Measurements from ENCODE around the gene NTN1. TPM values are rescaled to one million over a fixed set of nuclear protein-coding genes. Genes with fewer than 3 reads are reported as not detected.

NTN1 gene
- total RNA-seq, 1 donor from 2014 or later, result 7.8 TPM

GRCh38 chr17:9110501-9110900 lies 89.2 kb downstream of the NTN1 start:
- peaks cover 5% of the 10 kb centered on the region for H3K4me1 ChIP-seq
- TF ChIP-seq, protein P1, sequence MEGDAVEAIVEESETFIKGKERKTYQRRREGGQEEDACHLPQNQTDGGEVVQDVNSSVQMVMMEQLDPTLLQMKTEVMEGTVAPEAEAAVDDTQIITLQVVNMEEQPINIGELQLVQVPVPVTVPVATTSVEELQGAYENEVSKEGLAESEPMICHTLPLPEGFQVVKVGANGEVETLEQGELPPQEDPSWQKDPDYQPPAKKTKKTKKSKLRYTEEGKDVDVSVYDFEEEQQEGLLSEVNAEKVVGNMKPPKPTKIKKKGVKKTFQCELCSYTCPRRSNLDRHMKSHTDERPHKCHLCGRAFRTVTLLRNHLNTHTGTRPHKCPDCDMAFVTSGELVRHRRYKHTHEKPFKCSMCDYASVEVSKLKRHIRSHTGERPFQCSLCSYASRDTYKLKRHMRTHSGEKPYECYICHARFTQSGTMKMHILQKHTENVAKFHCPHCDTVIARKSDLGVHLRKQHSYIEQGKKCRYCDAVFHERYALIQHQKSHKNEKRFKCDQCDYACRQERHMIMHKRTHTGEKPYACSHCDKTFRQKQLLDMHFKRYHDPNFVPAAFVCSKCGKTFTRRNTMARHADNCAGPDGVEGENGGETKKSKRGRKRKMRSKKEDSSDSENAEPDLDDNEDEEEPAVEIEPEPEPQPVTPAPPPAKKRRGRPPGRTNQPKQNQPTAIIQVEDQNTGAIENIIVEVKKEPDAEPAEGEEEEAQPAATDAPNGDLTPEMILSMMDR (IDR thresholded peaks at IDR 0.05), result no peak
- H3K27me3 ChIP-seq (ENCODE audit: low read depth), result peaks cover 10% of the 10 kb centered on the region
- DNase-seq (no peak), ATAC-seq (no peak)
- no peaks in the 10 kb centered on the region for H3K36me3 ChIP-seq
- intact Hi-C loops (cut with DNase I), result no loop called here
- H3K9me3 ChIP-seq, result no peaks in the 10 kb centered on the region
- no peak overlapping the region for H3K4me3 ChIP-seq
- H3K27ac ChIP-seq, result no peak overlapping the region

DNA sequence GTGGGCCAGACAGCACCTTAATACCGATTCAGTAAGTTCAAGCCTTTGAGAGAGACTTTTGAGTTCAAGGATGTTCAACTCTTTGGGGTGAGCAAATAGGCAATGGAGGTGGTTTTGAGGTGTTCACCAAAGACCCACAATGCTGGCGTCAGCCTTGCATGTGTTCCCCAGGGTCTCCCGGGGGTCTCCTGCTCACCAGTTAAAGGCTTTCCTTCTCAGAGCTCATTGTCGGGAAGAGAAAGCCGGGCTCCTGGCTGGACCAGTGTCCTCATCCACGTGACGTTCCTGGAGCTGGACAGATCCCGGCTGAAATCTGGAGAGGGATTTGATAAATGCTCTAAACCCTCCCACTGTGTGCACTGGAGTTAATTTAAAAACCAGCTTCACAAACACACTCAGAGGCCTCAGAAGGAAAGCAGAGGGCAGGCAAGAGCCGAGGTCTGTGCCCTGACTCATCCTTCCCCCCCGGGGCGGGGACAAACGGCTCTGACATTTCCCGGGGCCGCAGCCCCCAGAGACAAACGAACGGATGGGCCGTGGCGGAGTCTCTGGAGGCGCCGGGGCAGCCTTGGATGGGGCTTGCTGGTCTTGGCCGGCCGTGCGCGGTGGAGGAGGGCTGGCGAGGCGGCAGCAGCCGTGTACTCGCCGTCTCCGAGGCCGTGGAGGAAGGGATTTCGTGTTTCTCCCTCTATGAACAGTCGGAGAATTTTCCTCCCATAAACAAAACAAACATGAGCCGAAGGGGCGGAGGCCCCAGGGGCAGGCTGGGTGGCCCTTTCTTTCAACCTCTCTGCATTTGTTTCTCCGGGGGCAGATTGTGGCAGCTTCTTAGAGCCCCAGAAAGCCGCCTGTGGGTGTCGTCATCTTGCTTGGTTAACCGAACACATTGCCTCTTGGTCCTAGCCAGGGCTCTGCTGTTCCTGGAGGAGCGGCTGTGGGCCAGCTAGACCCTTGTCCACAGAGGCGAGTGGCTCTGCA lies 94.2 kb downstream of the NTN1 start:
- Histone ChIP-seq H3K4me1 (peaks cover 8% of the 10 kb centered on the region), H3K9me3 (peaks cover 6% of the 10 kb centered on the region), H3K27me3 (ENCODE audit: low read depth) (peaks cover 22% of the 10 kb centered on the region), H3K36me3 (no peaks in the 10 kb centered on the region), H3K4me3 (peak overlapping the region; percentile 39), H3K27ac (peak overlapping the region; percentile 40)
- TF ChIP-seq, protein P1 (IDR thresholded peaks at IDR 0.05), result peak; percentile 20
- intact Hi-C loops (cut with DNase I), result no loop called here
- DNase-seq (no peak), ATAC-seq (peak; percentile 63 to 77)

- DNase-seq (no peak), ATAC-seq (no peak)
- Histone ChIP-seq H3K27ac (peak overlapping the region; percentile 40), H3K4me3 (no peak overlapping the region), H3K36me3 (no peaks in the 10 kb centered on the region), H3K27me3 (ENCODE audit: low read depth) (peaks cover 22% of the 10 kb centered on the region), H3K4me1 (peaks cover 8% of the 10 kb centered on the region), H3K9me3 (peaks cover 6% of the 10 kb centered on the region)
- intact Hi-C loops (cut with DNase I), result no loop called here
- TF ChIP-seq, protein P1 (IDR thresholded peaks at IDR 0.05), result no peak
Measured at GRCh38 chr17:9116311-9116835, 95.1 kb downstream of the NTN1 start.

- H3K27me3 ChIP-seq (ENCODE audit: low read depth), result peaks cover 22% of the 10 kb centered on the region
- no peak overlapping the region for H3K4me3 ChIP-seq
- peaks cover 6% of the 10 kb centered on the region for H3K9me3 ChIP-seq
- H3K4me1 ChIP-seq, result peaks cover 8% of the 10 kb centered on the region
- no peak overlapping the region for H3K27ac ChIP-seq
- intact Hi-C loops (cut with DNase I), result no loop called here
- no peaks in the 10 kb centered on the region for H3K36me3 ChIP-seq
- no peak for DNase-seq
- TF ChIP-seq, protein P1 (IDR thresholded peaks at IDR 0.05), result no peak
- ATAC-seq, result no peak
Measured at GRCh38 chr17:9116861-9117568, 95.7 kb downstream of the NTN1 start.

GRCh38 chr17:9120471-9120870 lies 99.2 kb downstream of the NTN1 start:
- intact Hi-C loops (cut with DNase I), result no loop called here
- Histone ChIP-seq H3K9me3 (peaks cover 6% of the 10 kb centered on the region), H3K4me3 (no peak overlapping the region), H3K27me3 (ENCODE audit: low read depth) (peaks cover 12% of the 10 kb centered on the region), H3K36me3 (no peaks in the 10 kb centered on the region), H3K4me1 (peaks cover 4% of the 10 kb centered on the region), H3K27ac (no peak overlapping the region)
- ATAC-seq (no peak), DNase-seq (no peak)
- TF ChIP-seq, protein P1 (IDR thresholded peaks at IDR 0.05), result peak; percentile 10

Measured in lower lobe of right lung (tissue), 2 donors.